GM12801 (cell line): ENCODE data around the gene LAYN.

Experiments used
- CTCF ChIP-seq: IDR thresholded peaks from one replicate; pipeline ENCODE4 v1.5.1; 2011; ENCODE audit warnings: control low read depth; ENCODE audit not compliant: insufficient read length; ENCODE audit errors: extremely low read depth

The LAYN gene

DNA sequence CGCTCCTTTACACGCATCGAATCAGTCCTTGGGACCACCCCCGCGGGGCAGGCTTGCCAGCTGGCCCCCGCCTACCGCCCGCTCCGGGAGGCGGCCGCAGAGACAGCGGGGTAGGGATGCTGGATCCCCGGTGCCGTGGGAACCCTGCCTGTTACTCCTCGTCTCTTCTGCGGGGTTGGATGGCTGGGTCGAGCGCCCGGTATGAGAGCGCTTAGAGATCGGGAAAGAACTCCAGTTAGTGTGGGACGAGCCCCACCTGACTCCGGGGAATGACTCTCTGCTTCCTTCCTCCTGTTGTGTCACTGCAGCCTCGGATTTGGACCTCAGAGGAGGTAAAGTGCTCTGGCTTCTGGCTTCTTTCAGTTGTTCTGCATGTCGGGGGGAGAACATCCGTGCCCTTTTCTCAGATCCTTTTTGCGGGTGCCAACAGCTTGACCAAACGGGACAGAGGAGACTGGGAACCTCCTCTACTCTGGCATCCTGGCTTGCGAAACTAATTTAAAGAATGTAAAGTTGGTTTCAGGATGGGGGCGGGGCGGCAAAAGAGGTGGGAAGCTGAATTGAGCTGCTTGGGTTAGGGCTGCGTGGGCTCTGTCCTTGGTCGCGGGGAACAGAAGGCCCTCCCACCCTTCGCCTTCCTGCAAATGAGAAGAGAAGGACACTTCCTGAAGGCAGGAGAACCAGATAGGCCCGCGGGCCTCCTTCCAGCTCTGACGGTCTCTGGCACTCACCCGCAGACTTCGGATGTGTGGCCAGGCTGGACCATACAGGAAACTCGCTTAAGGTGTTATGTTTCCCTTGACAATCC is 938 bp downstream of the LAYN start:
- no peak for TF ChIP-seq CTCF

- TF ChIP-seq CTCF, result no peak
Measured at GRCh38 chr11:111542606-111543275, 2.2 kb downstream of the LAYN start.

- no peak for TF ChIP-seq CTCF
Measured at GRCh38 chr11:111548525-111548924, 8.0 kb downstream of the LAYN start.

- no peak for TF ChIP-seq CTCF
Measured at GRCh38 chr11:111549196-111549868, 8.8 kb downstream of the LAYN start.

DNA sequence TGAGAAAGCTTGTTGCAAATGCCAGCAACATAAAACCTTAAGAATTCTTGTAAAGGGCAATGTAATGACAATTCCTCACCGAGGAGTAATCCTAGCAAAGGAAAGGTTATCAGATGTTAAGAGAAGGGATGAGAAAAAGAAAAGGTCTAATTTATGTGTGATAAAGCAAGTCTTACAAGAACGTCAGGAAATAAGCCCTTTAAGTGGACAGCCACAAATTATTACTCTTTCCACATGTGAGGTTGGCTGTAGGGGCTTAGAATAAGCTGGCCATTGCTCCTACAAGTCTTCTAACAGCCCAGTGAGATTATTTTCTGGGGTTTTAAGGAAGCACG is 9.3 kb downstream of the LAYN start:
- no peak for TF ChIP-seq CTCF

DNA sequence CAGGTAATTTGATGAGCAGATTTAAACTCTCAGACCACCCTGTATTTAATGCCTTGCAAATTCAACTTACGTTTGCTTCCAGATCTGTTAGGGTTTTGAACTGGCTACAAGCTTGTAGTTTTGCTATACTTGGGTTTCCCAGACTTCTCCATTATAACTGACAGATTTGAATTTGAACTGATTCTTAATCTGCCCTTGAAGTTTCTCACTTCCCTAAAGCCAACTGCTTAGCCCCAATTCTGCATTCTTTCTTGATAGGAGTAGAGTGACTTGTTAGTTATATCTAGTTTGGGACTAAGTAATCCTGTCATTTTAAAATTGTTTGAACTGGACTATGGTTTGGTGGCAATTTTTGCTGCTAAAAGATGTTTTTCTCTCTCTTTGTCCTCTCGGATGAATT is 9.7 kb downstream of the LAYN start:
- TF ChIP-seq CTCF, result no peak

GRCh38 chr11:111554532-111554931 is 14.0 kb downstream of the LAYN start:
- TF ChIP-seq CTCF, result no peak
